H1 (cell line): ENCODE measurements around the gene SCRN1. TPM values are rescaled to one million over a fixed set of nuclear protein-coding genes. Genes with fewer than 3 reads are reported as not detected.

Experiments
- CTCF ChIA-PET: fragments of 300-600 bp; sonication (Branson Sonifier 250); formaldehyde crosslinking; loops from one replicate; lab custom pipeline; 2021; ENCODE audit not compliant: partially characterized antibody; lab: Charles Lee
- POLR2A ChIA-PET: fragments of 300-600 bp; sonication (Branson Sonifier 250); formaldehyde crosslinking; loops from one replicate; lab custom pipeline; 2021; ENCODE audit warnings: inconsistent platforms; ENCODE audit not compliant: partially characterized antibody; lab: Charles Lee
- DNase-seq, 2 experiments: peaks; one replicate each; pipeline versions ENCODE4 v3.0.0 to v3.0.0-alpha.2; 2010 to 2022; ENCODE audit warnings: low spot score in 2 of 2, low read depth in 1 of 2, mixed read lengths in 1 of 2
- FAIRE-seq: peaks from 2 replicates; lab custom pipeline; 2011; peaks lifted over from hg19 to GRCh38; lab: Jason Lieb, UNC
- H2AFZ ChIP-seq: 2 replicates; pipeline ENCODE4 v1.8.1; 2012; ENCODE audit warnings: low read length, inconsistent platforms
- H2AK5ac ChIP-seq: 2 replicates; pipeline ENCODE4 v1.6.1; 2013; ENCODE audit warnings: low read depth, low read length
- H2BK120ac ChIP-seq: replicated peaks from 2 replicates; pipeline ENCODE3; 2013; ENCODE audit warnings: low read depth, low read length, inconsistent platforms
- H2BK12ac ChIP-seq: 2 replicates; pipeline ENCODE4 v1.6.1; 2013; ENCODE audit warnings: low read depth, low read length
- H2BK15ac ChIP-seq: 2 replicates; pipeline ENCODE4 v1.6.1; 2013; ENCODE audit warnings: low read length
- H2BK20ac ChIP-seq: 2 replicates; pipeline ENCODE4 v1.6.1; 2013; ENCODE audit warnings: low read length
- H2BK5ac ChIP-seq: 2 replicates; pipeline ENCODE4 v1.6.1; 2013; ENCODE audit warnings: low read depth, low read length
- H3K14ac ChIP-seq: 2 replicates; pipeline ENCODE4 v1.6.1; 2013; ENCODE audit warnings: inconsistent platforms; ENCODE audit not compliant: insufficient read length
- H3K18ac ChIP-seq: 2 replicates; pipeline ENCODE4 v1.6.1; 2013; ENCODE audit warnings: low read length; ENCODE audit errors: extremely low read depth
- H3K23ac ChIP-seq: 2 replicates; pipeline ENCODE4 v1.6.1; 2013; ENCODE audit warnings: inconsistent platforms; ENCODE audit not compliant: insufficient read length
- H3K23me2 ChIP-seq: 2 replicates; pipeline ENCODE4 v1.6.1; 2013; ENCODE audit warnings: low read depth, low read length
- H3K27ac ChIP-seq: 2 replicates; pipeline ENCODE4 v1.6.1; 2011; ENCODE audit warnings: low read depth, low read length, inconsistent platforms
- H3K27me3 ChIP-seq, 4 experiments: replicated peaks in 1 of 4; 1 replicate in 1 of 4; 2 replicates in 3 of 4; pipeline versions ENCODE4 v1.6.1 to v1.8.1; 2011 to 2013; ENCODE audit warnings: low read length in 3 of 4, mild to moderate bottlenecking in 3 of 4, inconsistent platforms in 2 of 4, mixed read lengths in 2 of 4, moderate library complexity in 1 of 4; ENCODE audit not compliant: control insufficient read depth in 3 of 4, insufficient read depth in 3 of 4; ENCODE audit errors: extremely low read depth in 1 of 4
- H3K36me3 ChIP-seq, 4 experiments: 2 replicates each; pipeline versions ENCODE4 v1.6.1 to v1.8.1; 2011 to 2013; ENCODE audit warnings: mild to moderate bottlenecking in 4 of 4, low read length in 3 of 4, moderate library complexity in 2 of 4, control low read depth in 1 of 4, inconsistent platforms in 1 of 4; ENCODE audit not compliant: insufficient read depth in 4 of 4, control insufficient read depth in 2 of 4
- H3K4ac ChIP-seq: replicated peaks from 2 replicates; pipeline ENCODE3; 2013; ENCODE audit warnings: low read length, low read depth, mixed read lengths, inconsistent platforms; ENCODE audit not compliant: insufficient read length
- H3K4me1 ChIP-seq, 4 experiments: replicated peaks in 1 of 4; 1 replicate in 1 of 4; 2 replicates in 3 of 4; pipeline versions ENCODE4 v1.6.1 to v1.8.1; 2011 to 2013; ENCODE audit warnings: low read length in 3 of 4, inconsistent platforms in 2 of 4, mixed read lengths in 1 of 4; ENCODE audit not compliant: insufficient read depth in 4 of 4, control insufficient read depth in 3 of 4
- H3K4me2 ChIP-seq, 2 experiments: 2 replicates each; pipeline versions ENCODE4 v1.6.1 to v1.8.1; 2011 to 2013; ENCODE audit warnings: low read depth in 2 of 2, low read length in 2 of 2, control low read depth in 1 of 2, inconsistent platforms in 1 of 2, mild to moderate bottlenecking in 1 of 2; ENCODE audit not compliant: insufficient read depth in 1 of 2
- H3K4me3 ChIP-seq, 4 experiments: fragments of 200-600, 300-600 bp in 1 of 4; sonication (generic), shearing (Covaris generic), sonication (Bioruptor Twin) in 1 of 4; 2 replicates each; pipeline versions ENCODE4 v1.5.1 to v1.8.1; 2011 to 2016; ENCODE audit warnings: low read length in 4 of 4, low read depth in 3 of 4, control low read depth in 2 of 4, inconsistent platforms in 2 of 4, mild to moderate bottlenecking in 2 of 4, mixed read lengths in 1 of 4, moderate library complexity in 1 of 4; ENCODE audit not compliant: insufficient read depth in 2 of 4; ENCODE audit errors: extremely low read depth in 1 of 4
- H3K56ac ChIP-seq: replicated peaks from 2 replicates; pipeline ENCODE3; 2013; ENCODE audit warnings: low read depth, mild to moderate bottlenecking, mixed read lengths, low read length, inconsistent platforms; ENCODE audit not compliant: insufficient read length
- H3K79me1 ChIP-seq: 2 replicates; pipeline ENCODE4 v1.6.1; 2013; ENCODE audit warnings: low read depth, low read length, control low read depth
- H3K79me2 ChIP-seq, 2 experiments: 2 replicates each; pipeline versions ENCODE4 v1.6.1 to v1.8.1; 2012 to 2013; ENCODE audit warnings: low read length in 2 of 2, mild to moderate bottlenecking in 2 of 2, inconsistent platforms in 1 of 2; ENCODE audit not compliant: insufficient read depth in 2 of 2, control insufficient read depth in 1 of 2
- H3K9ac ChIP-seq, 4 experiments: replicated peaks in 1 of 4; 1 replicate in 1 of 4; 2 replicates in 3 of 4; pipeline versions ENCODE4 v1.6.1 to v1.8.1; 2011 to 2013; ENCODE audit warnings: low read depth in 3 of 4, low read length in 3 of 4, control low read depth in 2 of 4, mild to moderate bottlenecking in 2 of 4, moderate library complexity in 2 of 4, inconsistent platforms in 1 of 4; ENCODE audit errors: extremely low read depth in 1 of 4
- H3K9me3 ChIP-seq, 2 experiments: 2 replicates each; pipeline versions ENCODE4 v1.6.1 to v1.8.1; 2012 to 2013; ENCODE audit warnings: mild to moderate bottlenecking in 2 of 2, moderate library complexity in 2 of 2, control low read depth in 1 of 2, inconsistent platforms in 1 of 2, low read depth in 1 of 2, low read length in 1 of 2, mixed read lengths in 1 of 2; ENCODE audit not compliant: insufficient read depth in 2 of 2
- H4K20me1 ChIP-seq, 2 experiments: replicated peaks in 1 of 2; 2 replicates each; pipeline versions ENCODE3 to v1.8.1; 2011 to 2013; ENCODE audit warnings: inconsistent platforms in 2 of 2, low read length in 2 of 2, mild to moderate bottlenecking in 1 of 2; ENCODE audit not compliant: insufficient read depth in 2 of 2, control insufficient read depth in 1 of 2
- H4K5ac ChIP-seq: 2 replicates; pipeline ENCODE4 v1.6.1; 2013; ENCODE audit warnings: low read length, low read depth, mixed read lengths, inconsistent platforms; ENCODE audit not compliant: insufficient read length
- H4K8ac ChIP-seq: 2 replicates; pipeline ENCODE4 v1.8.0; 2013; ENCODE audit warnings: mild to moderate bottlenecking, moderate library complexity, low read length, inconsistent platforms; ENCODE audit not compliant: insufficient read depth; ENCODE audit errors: extremely low read depth
- H4K91ac ChIP-seq: replicated peaks from 2 replicates; pipeline ENCODE3; 2013; ENCODE audit warnings: low read length, mixed read lengths, inconsistent platforms; ENCODE audit not compliant: insufficient read length
- CHD2 ChIP-seq: IDR thresholded peaks from 2 replicates; pipeline ENCODE4 v1.6.1; 2012; ENCODE audit warnings: low read length, improper control_type of control experiment
- EP300 ChIP-seq, 2 experiments: IDR thresholded peaks; 1 replicate in 1 of 2; 2 replicates in 1 of 2; pipeline ENCODE4 v1.6.1; 2011 to 2012; ENCODE audit warnings: low read depth in 2 of 2, low read length in 2 of 2, mild to moderate bottlenecking in 2 of 2, borderline replicate concordance in 1 of 2, inconsistent platforms in 1 of 2, moderate library complexity in 1 of 2
- NANOG ChIP-seq: IDR thresholded peaks from 2 replicates; pipeline ENCODE4 v1.6.1; 2011; ENCODE audit warnings: low read length, low read depth, mild to moderate bottlenecking, inconsistent platforms; ENCODE audit not compliant: insufficient read depth, poor library complexity, severe bottlenecking
- POLR2AphosphoS5 ChIP-seq: IDR thresholded peaks from 2 replicates; pipeline ENCODE4 v1.6.1; 2011; ENCODE audit warnings: low read depth, low read length
- POU5F1 ChIP-seq: IDR thresholded peaks from 2 replicates; pipeline ENCODE4 v1.6.1; 2011; ENCODE audit warnings: low read depth, mild to moderate bottlenecking, low read length, moderate library complexity
- RAD21 ChIP-seq, 2 experiments: IDR thresholded peaks in 1 of 2; conservative IDR thresholded peaks in 1 of 2; 2 replicates each; pipeline ENCODE4 v1.6.1; 2011; ENCODE audit warnings: low read depth in 2 of 2, low read length in 2 of 2, improper control_type of control experiment in 1 of 2, inconsistent platforms in 1 of 2, mild to moderate bottlenecking in 1 of 2, moderate library complexity in 1 of 2
- RBBP5 ChIP-seq: IDR thresholded peaks from 2 replicates; pipeline ENCODE4 v1.7.1; 2012; ENCODE audit warnings: low read depth, mild to moderate bottlenecking, inconsistent platforms, low read length, moderate library complexity, borderline replicate concordance
- SIRT6 ChIP-seq: IDR thresholded peaks from one replicate; pipeline ENCODE4 v1.7.1; 2012; ENCODE audit warnings: low read length, inconsistent platforms
- SUZ12 ChIP-seq: fragments of 200-600 bp; sonication (generic); IDR thresholded peaks from 2 replicates; pipeline ENCODE4 v1.6.1; 2012; ENCODE audit warnings: mild to moderate bottlenecking, inconsistent platforms, low read length, moderate library complexity, mixed read lengths
- TAF1 ChIP-seq: IDR thresholded peaks from 2 replicates; pipeline ENCODE4 v1.6.1; 2011; ENCODE audit warnings: mild to moderate bottlenecking, low read depth, low read length
- TBP ChIP-seq: IDR thresholded peaks from 2 replicates; pipeline ENCODE4 v1.6.1; 2011; ENCODE audit warnings: low read depth, low read length, improper control_type of control experiment
- YY1 ChIP-seq: IDR thresholded peaks from 2 replicates; pipeline ENCODE4 v1.6.1; 2011; ENCODE audit warnings: low read depth, mild to moderate bottlenecking, low read length
- WGBS, 2 experiments: shearing (Covaris generic) in 1 of 2; methylation state at CpG; one replicate each; pipeline versions ENCODE4 v1.1.6 to v1.1.7; 2013 to 2015; ENCODE audit warnings: low lambda C conversion rate in 2 of 2, mixed read lengths in 2 of 2, inconsistent platforms in 1 of 2, low coverage in 1 of 2, missing lambda C conversion rate in 1 of 2; ENCODE audit not compliant: insufficient replicate concordance in 2 of 2, insufficient coverage in 1 of 2, insufficient read length in 1 of 2; ENCODE audit errors: extremely low coverage in 1 of 2, missing lambda C conversion rate in 1 of 2; 5-methylcytosine and 5-hydroxymethylcytosine counted together
- polyA plus RNA-seq, 7 experiments: library from polyadenylated mRNA; depleted of rRNA in 3 of 7; stranded (reverse) in 5 of 7; unstranded in 2 of 7; fragments of >200 nt in 5 of 7; fragments of 200-250 nt in 2 of 7; gene quantifications; 1 replicate in 5 of 7; 2 replicates in 1 of 7; 4 replicates in 1 of 7; pipeline versions ENCODE4 v1.2.1 to v1.2.3, GENCODE V29; 2011 to 2013; ENCODE audit warnings: missing spikeins in 2 of 7, mixed read lengths in 2 of 7
- total RNA-seq: library from RNA; stranded (reverse); fragmentation: NEBNext Ultra II Directional; extraction: Animal tissue kit (Norgen Biotek cat#: 25700); gene quantifications from 2 replicates; pipeline ENCODE4 v1.2.1, GENCODE V29; 2021
- TF ChIP-seq, protein P1 (sequence below): IDR thresholded peaks from 2 replicates; pipeline ENCODE4 v1.6.1; 2012; ENCODE audit warnings: inconsistent platforms

SCRN1 gene
- total and polyA plus RNA-seq, 2 of the 8 experiments (the other 6 are each of a cell fraction or from before 2014, with no cell fraction given) = 36.0 to 75.8 TPM

DNA sequence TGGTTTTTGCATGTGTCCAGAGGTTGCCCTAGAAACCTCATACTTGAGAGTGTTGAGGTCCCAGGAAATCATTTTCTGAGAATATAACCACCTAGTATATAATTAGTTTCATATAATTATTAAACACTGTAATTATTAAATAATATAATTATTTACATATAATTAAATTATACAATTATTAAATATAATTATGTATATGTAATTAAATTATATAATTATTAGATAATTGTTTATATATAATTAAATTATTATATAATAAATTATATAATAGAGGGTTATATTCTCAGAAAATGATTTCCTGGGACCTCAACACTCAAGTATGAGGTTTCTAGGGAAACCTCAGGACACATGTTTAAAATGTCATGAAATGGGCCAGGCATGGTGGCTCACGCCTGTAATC lies 27.6 kb downstream of the SCRN1 start:
- no peak overlapping the region for H3K4me2 ChIP-seq
- no peak for DNase-seq
- no peak overlapping the region for H3K23ac ChIP-seq
- no peak overlapping the region for H3K18ac ChIP-seq
- no peak overlapping the region for H2BK12ac ChIP-seq
- H3K79me1 ChIP-seq = peaks cover 6% of the 10 kb centered on the region; the same call in 1 of the 2 replicates
- H3K79me2 ChIP-seq = peaks cover 0 to 5% of the 10 kb centered on the region in 2 experiments; a peak in 1 of 4 replicates
- H3K4me3 ChIP-seq = no peak overlapping the region
- H3K56ac ChIP-seq = no peak overlapping the region
- no peak overlapping the region for H4K91ac ChIP-seq
- peaks cover 2 to 8% of the 10 kb centered on the region in 2 experiments for H4K20me1 ChIP-seq
- WGBS, 2 experiments = 88% methylated on average over 1 of the region's 1 CpG; no CpG with 5 or more reads in 1 of the 2 experiments
- no peak overlapping the region for H2AK5ac ChIP-seq
- no peak overlapping the region for H2BK15ac ChIP-seq
- no peak overlapping the region for H2BK5ac ChIP-seq
- no peak overlapping the region for H2BK20ac ChIP-seq
- no peak overlapping the region for H3K4ac ChIP-seq
- no peak overlapping the region for H3K14ac ChIP-seq
- H3K9me3 ChIP-seq = peaks cover 0 to 4% of the 10 kb centered on the region in 2 experiments; a peak in 1 of 4 replicates
- H3K27me3 ChIP-seq = no peaks in the 10 kb centered on the region
- H4K8ac ChIP-seq = no peak overlapping the region
- H2BK120ac ChIP-seq = no peak overlapping the region
- no peak overlapping the region for H3K27ac ChIP-seq
- no peak overlapping the region for H3K9ac ChIP-seq
- H2AFZ ChIP-seq = no peak overlapping the region
- H3K36me3 ChIP-seq = peaks cover 0 to 14% (median 6%) of the 10 kb centered on the region in 4 experiments; a peak in 4 of 8 replicates
- TF ChIP-seq CHD2 (no peak), POU5F1 (no peak), EP300 (IDR thresholded peaks at IDR 0.05; ENCODE audit: borderline replicate concordance in 1 of 2, low read depth in 2 of 2, low read length in 2 of 2) (no peak), TBP (no peak), YY1 (no peak), RAD21 (IDR thresholded peaks at IDR 0.05 in 1 of 2, conservative IDR thresholded peaks at IDR 0.05 in 1 of 2; ENCODE audit: low read depth in 2 of 2, low read length in 2 of 2) (no peak), NANOG (no peak), POLR2AphosphoS5 (no peak), TAF1 (no peak), SUZ12 (no peak), RBBP5 (no peak), SIRT6 (no peak)
- TF ChIP-seq, protein P1, sequence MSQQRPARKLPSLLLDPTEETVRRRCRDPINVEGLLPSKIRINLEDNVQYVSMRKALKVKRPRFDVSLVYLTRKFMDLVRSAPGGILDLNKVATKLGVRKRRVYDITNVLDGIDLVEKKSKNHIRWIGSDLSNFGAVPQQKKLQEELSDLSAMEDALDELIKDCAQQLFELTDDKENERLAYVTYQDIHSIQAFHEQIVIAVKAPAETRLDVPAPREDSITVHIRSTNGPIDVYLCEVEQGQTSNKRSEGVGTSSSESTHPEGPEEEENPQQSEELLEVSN = no peak
- POLR2A ChIA-PET = interaction anchor here (1.2 kb wide), 1 partner anchor 28 kb away, joined by 3 read pairs; the partner anchor contains the start of gene SCRN1
- CTCF ChIA-PET = interaction anchor here (5.5 kb wide), 1 partner anchor 16 kb away, joined by 29 read pairs; no protein-coding TSS in a partner anchor
- peaks cover 0 to 7% (median 3%) of the 10 kb centered on the region in 4 experiments; a peak in 4 of 7 replicates for H3K4me1 ChIP-seq
- no peak for FAIRE-seq
- no peaks in the 10 kb centered on the region for H3K23me2 ChIP-seq
- no peak overlapping the region for H4K5ac ChIP-seq
